Left lung (tissue), 10 donors: ENCODE results near the gene DAGLA. TPM values are rescaled to one million over a fixed set of nuclear protein-coding genes. Genes with fewer than 3 reads are reported as not detected.

Source experiments
- ATAC-seq: fragments of 200-7000 bp; cut with Tn5 transposase; one replicate; pipeline ENCODE4 v1.9.1; 2020; ENCODE audit warnings: moderate library complexity
- DNase-seq, 4 donors: peaks; one replicate each; pipeline ENCODE4 v3.0.0-alpha.2; 2013 to 2020
- H3K27ac ChIP-seq, 2 donors: fragments of 200-600 bp; sonication (generic) in 1 of 2; one replicate each; pipeline versions ENCODE4 v1.5.0 to v1.8.0; 2020 to 2021
- H3K27me3 ChIP-seq, 2 donors: fragments of 200-600 bp; sonication (generic) in 1 of 2; one replicate each; pipeline versions ENCODE4 v1.5.0 to v1.8.0; 2020 to 2021
- H3K36me3 ChIP-seq, 2 donors: fragments of 200-600 bp; sonication (generic) in 1 of 2; one replicate each; pipeline versions ENCODE4 v1.5.0 to v1.8.0; 2020 to 2021
- H3K4me1 ChIP-seq, 2 donors: fragments of 200-600 bp; one replicate each; pipeline ENCODE4 v1.8.0; 2021
- H3K4me3 ChIP-seq, 2 donors: fragments of 200-600 bp; sonication (generic) in 1 of 2; one replicate each; pipeline versions ENCODE4 v1.5.0 to v1.8.0; 2020 to 2021; ENCODE audit warnings: mild to moderate bottlenecking in 1 of 2
- H3K9me3 ChIP-seq, 2 donors: fragments of 200-600 bp; sonication (generic) in 1 of 2; one replicate each; pipeline versions ENCODE4 v1.5.0 to v1.8.0; 2020 to 2021
- CTCF ChIP-seq, 2 donors: fragments of 200-600 bp; sonication (generic) in 1 of 2; IDR thresholded peaks; one replicate each; pipeline versions ENCODE4 v1.5.0 to v1.8.0; 2021; ENCODE audit warnings: antibody characterized with exemption in 2 of 2
- intact Hi-C, 2 donors: fragments of 100-400 bp; cut with DNase I; formaldehyde crosslinking; loops; one replicate each; pipeline versions ENCODE4 v1.11.2 to v1.14.2; 2022
- polyA plus RNA-seq, 6 donors: library from polyadenylated mRNA; unstranded; fragments of 120-200 nt; gene quantifications; one replicate each; pipeline ENCODE4 v1.2.1, GENCODE V29; 2013; ENCODE audit not compliant: insufficient read length in 6 of 6
- total RNA-seq, 2 donors: library from RNA; stranded (reverse); fragmentation: NEBNext Ultra II Directional; extraction: Animal tissue kit (Norgen Biotek cat#: 25700); gene quantifications; one replicate each; pipeline ENCODE4 v1.2.1, GENCODE V29; 2021
- donor health status: DM: no; HTN: yes; CAD: no.
- donor health status: DM: no; HTN: no; CAD: no.

Gene DAGLA
- total and polyA plus RNA-seq, 8 donors, result 2.2 to 4.3 (median 3.8) TPM

DNA sequence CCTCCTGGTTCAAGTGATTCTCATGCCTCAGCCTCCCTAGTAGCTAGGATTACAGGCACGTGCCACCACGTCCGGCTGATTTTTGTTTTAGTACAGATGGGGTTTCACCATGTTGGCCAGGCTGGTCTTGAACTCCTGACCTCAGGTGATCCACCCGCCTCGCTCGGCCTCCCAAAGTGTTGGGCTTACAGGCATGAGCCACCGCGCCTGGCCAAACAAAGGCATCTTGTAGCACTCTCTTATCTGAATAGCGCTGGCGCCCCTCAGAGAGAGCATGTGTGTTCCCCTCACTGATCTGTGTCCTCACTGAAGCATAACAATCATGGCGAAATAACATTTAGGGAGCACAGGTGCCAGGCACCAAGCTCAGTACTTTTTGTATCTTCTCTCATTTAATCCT is 7.2 kb downstream of the DAGLA start:
- Histone ChIP-seq H3K4me1 (peaks cover 5 to 31% of the 10 kb centered on the region in 2 donors), H3K36me3 (no peaks in the 10 kb centered on the region), H3K4me3 (no peak overlapping the region), H3K9me3 (no peaks in the 10 kb centered on the region), H3K27me3 (peaks cover 0 to 34% of the 10 kb centered on the region in 2 donors), H3K27ac (no peak overlapping the region)
- DNase-seq (no peak), ATAC-seq (no peak)
- intact Hi-C loops, result no loop called here
- no peak for TF ChIP-seq CTCF (IDR thresholded peaks at IDR 0.05)

DNA sequence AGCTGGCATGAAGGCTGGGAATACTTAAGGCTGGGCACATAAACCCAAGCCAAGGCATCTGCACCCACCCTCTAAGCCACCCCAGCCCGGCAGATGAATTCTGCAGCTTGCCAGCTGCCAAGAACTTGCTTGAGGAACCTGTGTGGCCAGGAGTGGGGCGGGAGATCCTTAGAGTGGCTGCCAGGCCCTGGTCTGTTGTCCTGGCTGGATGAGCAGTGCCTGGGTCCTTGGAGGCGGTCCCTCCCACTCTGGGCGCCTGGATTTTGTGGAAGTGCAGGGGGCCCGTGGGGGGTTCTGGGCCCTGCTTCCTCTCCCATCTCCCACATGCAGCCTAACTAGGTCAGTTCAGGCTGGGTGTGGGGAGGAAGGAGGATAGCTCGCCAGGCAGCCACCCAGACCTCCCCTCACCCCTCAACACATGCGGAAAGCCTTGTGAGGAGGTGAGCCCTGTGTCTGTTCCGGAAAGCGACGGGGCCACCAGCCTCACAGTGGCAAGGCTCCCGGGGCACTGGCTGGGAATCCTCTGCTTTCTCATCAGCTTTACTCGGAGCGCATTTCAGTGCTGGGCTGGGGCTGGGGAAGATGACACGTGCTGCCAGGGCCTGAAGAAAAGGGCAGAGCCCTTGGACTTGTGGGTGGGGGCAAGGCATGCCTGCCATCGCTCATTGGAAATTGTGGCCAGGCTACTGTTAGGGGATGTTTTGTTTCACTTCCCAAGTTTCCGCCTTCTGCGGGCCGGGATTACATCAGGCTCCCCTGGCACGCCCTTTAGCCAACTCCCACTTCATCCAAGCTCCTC is 8.4 kb downstream of the DAGLA start:
- Histone ChIP-seq H3K27me3 (peaks cover 0 to 22% of the 10 kb centered on the region in 2 donors), H3K27ac (peak overlapping the region in 1 of 2 donors; percentile 64), H3K4me3 (no peak overlapping the region), H3K36me3 (no peaks in the 10 kb centered on the region), H3K9me3 (no peaks in the 10 kb centered on the region), H3K4me1 (peaks cover 5 to 30% of the 10 kb centered on the region in 2 donors)
- intact Hi-C loops, result no loop called here
- peak in 2 of 4 donors; percentile 51 to 80 for DNase-seq
- ATAC-seq, result peak; percentile 76
- TF ChIP-seq CTCF (IDR thresholded peaks at IDR 0.05), result no peak

DNA sequence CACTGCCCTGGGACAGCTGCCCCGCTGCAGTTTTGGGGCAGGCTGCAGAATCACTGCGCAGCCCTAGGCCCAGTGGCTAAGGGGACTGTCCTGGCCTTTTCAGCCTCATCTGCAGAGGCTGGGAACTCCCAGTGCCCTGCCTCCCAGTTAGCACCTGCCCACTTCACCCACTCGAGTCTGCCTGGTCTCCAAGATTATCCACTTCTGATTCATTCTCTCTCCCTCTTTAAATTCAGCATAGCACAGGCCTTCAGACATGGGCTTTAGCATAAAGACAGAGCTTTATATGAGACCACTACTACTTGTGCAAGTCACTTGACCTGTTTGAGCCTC is 8.9 kb downstream of the DAGLA start:
- Histone ChIP-seq H3K4me1 (peaks cover 5 to 24% of the 10 kb centered on the region in 2 donors), H3K27me3 (peaks cover 0 to 17% of the 10 kb centered on the region in 2 donors), H3K36me3 (no peaks in the 10 kb centered on the region), H3K9me3 (no peaks in the 10 kb centered on the region), H3K27ac (no peak overlapping the region), H3K4me3 (no peak overlapping the region)
- intact Hi-C loops, result no loop called here
- ATAC-seq (no peak), DNase-seq (no peak)
- TF ChIP-seq CTCF (IDR thresholded peaks at IDR 0.05), result no peak

GRCh38 chr11:61690706-61691379 is 10.7 kb downstream of the DAGLA start:
- ATAC-seq (no peak), DNase-seq (peak in 1 of 4 donors; percentile 57)
- Histone ChIP-seq H3K4me3 (no peak overlapping the region), H3K4me1 (peaks cover 13 to 30% of the 10 kb centered on the region in 2 donors), H3K9me3 (no peaks in the 10 kb centered on the region), H3K36me3 (no peaks in the 10 kb centered on the region), H3K27me3 (no peaks in the 10 kb centered on the region), H3K27ac (no peak overlapping the region)
- no peak for TF ChIP-seq CTCF (IDR thresholded peaks at IDR 0.05)
- intact Hi-C loops, result no loop called here

DNA sequence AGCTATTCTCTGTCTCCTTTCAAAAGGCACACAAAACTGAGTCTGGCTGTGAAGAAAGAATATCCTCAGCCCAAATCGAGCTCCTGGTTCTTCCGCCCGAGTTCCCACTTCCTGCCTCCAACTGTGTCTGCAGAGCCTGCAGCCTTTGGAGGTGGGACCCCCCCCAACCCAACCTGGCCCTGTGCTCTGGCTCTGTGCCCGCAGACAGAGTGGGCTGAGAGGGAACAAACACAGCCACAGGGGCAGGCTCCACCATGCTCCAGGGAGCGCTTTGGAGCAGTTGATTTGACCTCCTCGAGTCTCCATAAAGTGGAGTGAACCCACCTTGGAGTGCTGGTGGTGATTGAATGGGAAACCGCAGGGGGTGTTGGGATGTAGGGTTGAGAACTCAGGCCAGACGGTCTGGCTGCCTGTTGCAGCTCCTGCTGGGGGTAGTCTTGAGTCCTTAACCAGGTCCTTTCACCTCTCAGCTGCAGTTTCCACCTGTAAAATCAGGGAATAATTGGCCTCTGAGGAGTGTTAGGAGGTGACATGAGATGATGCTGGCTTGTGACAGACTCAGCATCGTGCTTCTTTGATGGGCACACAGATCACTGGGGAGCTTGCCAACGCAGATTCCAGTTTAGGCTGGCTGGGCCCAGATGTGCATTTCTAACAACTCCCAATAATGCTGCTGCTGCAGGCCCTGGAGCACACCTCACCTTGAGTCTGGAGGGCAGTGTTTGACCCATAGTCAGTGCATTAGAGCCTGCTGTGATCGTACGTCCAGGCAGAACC is 11.4 kb downstream of the DAGLA start:
- Histone ChIP-seq H3K9me3 (no peaks in the 10 kb centered on the region), H3K4me3 (no peak overlapping the region), H3K36me3 (no peaks in the 10 kb centered on the region), H3K4me1 (peaks cover 17 to 37% of the 10 kb centered on the region in 2 donors), H3K27ac (no peak overlapping the region), H3K27me3 (no peaks in the 10 kb centered on the region)
- DNase-seq, result no peak
- intact Hi-C loops, result no loop called here
- TF ChIP-seq CTCF (IDR thresholded peaks at IDR 0.05), result no peak
- no peak for ATAC-seq
